Uterus (tissue), 4 donors: Measurements from ENCODE around the gene LRTM2. TPM values are rescaled to one million over a fixed set of nuclear protein-coding genes. Genes with fewer than 3 reads are reported as not detected.

ENCODE experiments used
- DNase-seq, 2 donors: peaks; one replicate each; pipeline ENCODE4 v3.0.0-alpha.2; 2019 to 2020
- H3K27ac ChIP-seq, 2 donors: fragments of 200-600 bp; sonication (generic); 1 replicate in 1 of 2; 2 replicates in 1 of 2; pipeline ENCODE4 v1.5.1; 2016 to 2018
- H3K27me3 ChIP-seq, 2 donors: fragments of 200-600 bp; sonication (generic); one replicate each; pipeline ENCODE4 v1.5.1; 2018 to 2019; ENCODE audit warnings: control low read depth in 1 of 2
- H3K36me3 ChIP-seq, 2 donors: fragments of 200-600 bp; sonication (generic); one replicate each; pipeline ENCODE4 v1.5.1; 2019; ENCODE audit warnings: control low read depth in 1 of 2
- H3K4me1 ChIP-seq, 2 donors: fragments of 200-600 bp; sonication (generic); one replicate each; pipeline ENCODE4 v1.5.1; 2018 to 2019; ENCODE audit warnings: control low read depth in 1 of 2
- H3K4me3 ChIP-seq, 2 donors: fragments of 200-600 bp; sonication (generic); 1 replicate in 1 of 2; 2 replicates in 1 of 2; pipeline ENCODE4 v1.5.1; 2018 to 2019; ENCODE audit warnings: mild to moderate bottlenecking in 1 of 2
- H3K9me3 ChIP-seq, 2 donors: fragments of 200-600 bp; sonication (generic); one replicate each; pipeline ENCODE4 v1.5.1; 2019; ENCODE audit warnings: control low read depth in 1 of 2
- CTCF ChIP-seq, 4 experiments: fragments of 200-600 bp in 2 of 4; fragments of 450-650 bp in 2 of 4; sonication (generic) in 2 of 4; IDR thresholded peaks; one replicate each; pipeline ENCODE4 v1.5.1; 2016 to 2019; ENCODE audit warnings: antibody characterized with exemption in 4 of 4, mild to moderate bottlenecking in 2 of 4, moderate library complexity in 1 of 4
- POLR2A ChIP-seq, 2 donors: fragments of 450-650 bp; IDR thresholded peaks; one replicate each; pipeline ENCODE4 v1.6.1; 2016; ENCODE audit warnings: antibody characterized with exemption in 2 of 2, mild to moderate bottlenecking in 1 of 2, moderate library complexity in 1 of 2
- intact Hi-C: fragments of 100-400 bp; cut with DNase I; formaldehyde crosslinking; loops from one replicate; pipeline ENCODE4 v1.15.1; 2023; ENCODE audit warnings: low total_unique reads
- total RNA-seq, 4 donors: library from RNA; depleted of rRNA in 3 of 4; stranded (reverse); fragments of >200 nt in 3 of 4; gene quantifications; one replicate each; pipeline versions ENCODE4 v1.1.0 to v1.2.4, GENCODE V29; 2014 to 2023
- donor health status: DM: yes; HTN: yes; CAD: no.

LRTM2 gene
- total RNA-seq, 4 donors from 2014 or later = not detected

DNA sequence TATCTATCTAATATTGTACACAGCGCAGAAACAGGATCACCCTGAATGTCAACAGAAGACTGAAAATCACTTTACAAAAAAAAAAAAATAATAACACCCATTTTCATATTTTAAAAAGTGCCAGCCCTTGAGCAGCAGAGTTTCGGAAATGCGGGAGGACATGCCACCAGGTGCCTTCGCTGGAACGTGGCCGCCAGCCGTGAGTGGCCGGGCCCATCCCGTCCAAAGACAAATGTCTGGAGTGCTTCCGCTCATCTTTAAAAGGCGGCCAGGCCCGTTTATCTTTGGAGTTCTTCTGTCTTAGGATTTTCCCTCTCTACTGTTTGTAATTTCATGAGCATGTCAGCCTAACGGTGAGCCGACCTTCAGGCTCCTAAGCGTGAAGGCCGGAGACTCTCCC is 43.5 kb downstream of the LRTM2 start:
- Histone ChIP-seq H3K27ac (no peak overlapping the region), H3K4me1 (no peaks in the 10 kb centered on the region), H3K36me3 (no peaks in the 10 kb centered on the region), H3K9me3 (no peaks in the 10 kb centered on the region), H3K27me3 (no peaks in the 10 kb centered on the region), H3K4me3 (no peak overlapping the region)
- no peak for DNase-seq
- TF ChIP-seq POLR2A (IDR thresholded peaks at IDR 0.05) (no peak), CTCF (IDR thresholded peaks at IDR 0.05) (no peak)
- intact Hi-C loops = no loop called here

DNA sequence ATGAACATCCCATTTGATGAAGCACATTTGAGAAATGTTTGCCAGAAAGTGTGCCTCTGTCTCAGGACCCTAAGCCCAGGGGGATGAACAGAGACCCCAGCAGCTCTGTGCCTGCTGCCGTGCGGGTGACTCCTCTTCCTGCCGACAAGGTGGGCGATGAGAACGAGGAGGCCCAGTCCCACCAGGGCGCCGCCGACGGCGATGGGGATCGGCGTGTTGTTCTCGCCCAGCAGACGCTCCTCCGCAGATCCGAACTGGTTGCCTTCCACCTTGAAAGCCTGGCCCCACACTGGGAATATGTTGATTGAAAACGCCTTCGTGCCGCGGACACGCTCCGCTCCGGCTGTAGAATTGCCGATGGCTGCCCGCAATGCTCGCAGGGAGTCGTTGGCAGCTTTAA is 44.1 kb downstream of the LRTM2 start:
- no peaks in the 10 kb centered on the region for H3K9me3 ChIP-seq
- H3K36me3 ChIP-seq = no peaks in the 10 kb centered on the region
- H3K4me3 ChIP-seq = no peak overlapping the region
- intact Hi-C loops = no loop called here
- H3K4me1 ChIP-seq = no peaks in the 10 kb centered on the region
- no peaks in the 10 kb centered on the region for H3K27me3 ChIP-seq
- no peak overlapping the region for H3K27ac ChIP-seq
- no peak for TF ChIP-seq CTCF (IDR thresholded peaks at IDR 0.05)
- TF ChIP-seq POLR2A (IDR thresholded peaks at IDR 0.05) = no peak
- no peak for DNase-seq

DNA sequence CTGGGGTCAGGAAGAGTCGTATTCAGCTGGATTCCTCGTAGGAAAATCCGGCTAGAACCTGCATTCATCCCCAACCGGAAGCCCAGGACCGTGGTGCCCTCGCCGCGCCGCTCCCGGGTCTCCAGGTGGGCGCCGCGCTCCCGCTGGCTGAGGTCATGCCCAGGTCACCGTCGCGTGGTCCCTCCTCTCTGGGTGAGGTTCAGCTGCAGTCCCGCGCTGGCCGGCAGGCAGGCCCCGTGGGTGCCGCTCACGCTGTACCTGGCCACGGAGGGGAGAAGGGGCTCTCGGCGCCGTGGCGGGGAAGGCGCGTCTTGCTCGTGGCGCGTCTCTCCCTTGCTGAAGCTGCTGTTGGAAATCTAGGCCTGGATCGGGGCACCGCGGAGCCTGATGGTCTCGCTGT is 44.5 kb downstream of the LRTM2 start:
- H3K4me3 ChIP-seq = no peak overlapping the region
- no peaks in the 10 kb centered on the region for H3K4me1 ChIP-seq
- H3K27me3 ChIP-seq = no peaks in the 10 kb centered on the region
- no peaks in the 10 kb centered on the region for H3K36me3 ChIP-seq
- no peak for DNase-seq
- H3K27ac ChIP-seq = no peak overlapping the region
- intact Hi-C loops = no loop called here
- TF ChIP-seq POLR2A (IDR thresholded peaks at IDR 0.05) = no peak
- TF ChIP-seq CTCF (IDR thresholded peaks at IDR 0.05) = no peak
- H3K9me3 ChIP-seq = no peaks in the 10 kb centered on the region

GRCh38 chr12:1865284-1865866 is 45.0 kb downstream of the LRTM2 start:
- no peaks in the 10 kb centered on the region for H3K36me3 ChIP-seq
- intact Hi-C loops = no loop called here
- no peak for DNase-seq

GRCh38 chr12:1869145-1869544 is 48.8 kb downstream of the LRTM2 start:
- H3K9me3 ChIP-seq = no peaks in the 10 kb centered on the region
- H3K4me3 ChIP-seq = no peak overlapping the region
- no peaks in the 10 kb centered on the region for H3K4me1 ChIP-seq
- DNase-seq = no peak
- intact Hi-C loops = no loop called here
- H3K36me3 ChIP-seq = no peaks in the 10 kb centered on the region
- no peaks in the 10 kb centered on the region for H3K27me3 ChIP-seq
- TF ChIP-seq CTCF (IDR thresholded peaks at IDR 0.05) (no peak), POLR2A (IDR thresholded peaks at IDR 0.05) (no peak)
- no peak overlapping the region for H3K27ac ChIP-seq

More at GRCh38 chr12:1865284-1865866, 45.0 kb downstream of the LRTM2 start:
- Histone ChIP-seq H3K4me3 (no peak overlapping the region), H3K27me3 (no peaks in the 10 kb centered on the region), H3K9me3 (no peaks in the 10 kb centered on the region), H3K27ac (no peak overlapping the region), H3K4me1 (no peaks in the 10 kb centered on the region)
- TF ChIP-seq CTCF (IDR thresholded peaks at IDR 0.05) = no peak
- no peak for TF ChIP-seq POLR2A (IDR thresholded peaks at IDR 0.05)
